Measurements from ENCODE around the gene TRIM22.
"Not testable (repeated sequence)": the region's sequence is repeated elsewhere in the genome, so short reads cannot be mapped to it uniquely, and the experiment has no call there.

TRIM22 gene, protein sequence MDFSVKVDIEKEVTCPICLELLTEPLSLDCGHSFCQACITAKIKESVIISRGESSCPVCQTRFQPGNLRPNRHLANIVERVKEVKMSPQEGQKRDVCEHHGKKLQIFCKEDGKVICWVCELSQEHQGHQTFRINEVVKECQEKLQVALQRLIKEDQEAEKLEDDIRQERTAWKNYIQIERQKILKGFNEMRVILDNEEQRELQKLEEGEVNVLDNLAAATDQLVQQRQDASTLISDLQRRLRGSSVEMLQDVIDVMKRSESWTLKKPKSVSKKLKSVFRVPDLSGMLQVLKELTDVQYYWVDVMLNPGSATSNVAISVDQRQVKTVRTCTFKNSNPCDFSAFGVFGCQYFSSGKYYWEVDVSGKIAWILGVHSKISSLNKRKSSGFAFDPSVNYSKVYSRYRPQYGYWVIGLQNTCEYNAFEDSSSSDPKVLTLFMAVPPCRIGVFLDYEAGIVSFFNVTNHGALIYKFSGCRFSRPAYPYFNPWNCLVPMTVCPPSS

DNA sequence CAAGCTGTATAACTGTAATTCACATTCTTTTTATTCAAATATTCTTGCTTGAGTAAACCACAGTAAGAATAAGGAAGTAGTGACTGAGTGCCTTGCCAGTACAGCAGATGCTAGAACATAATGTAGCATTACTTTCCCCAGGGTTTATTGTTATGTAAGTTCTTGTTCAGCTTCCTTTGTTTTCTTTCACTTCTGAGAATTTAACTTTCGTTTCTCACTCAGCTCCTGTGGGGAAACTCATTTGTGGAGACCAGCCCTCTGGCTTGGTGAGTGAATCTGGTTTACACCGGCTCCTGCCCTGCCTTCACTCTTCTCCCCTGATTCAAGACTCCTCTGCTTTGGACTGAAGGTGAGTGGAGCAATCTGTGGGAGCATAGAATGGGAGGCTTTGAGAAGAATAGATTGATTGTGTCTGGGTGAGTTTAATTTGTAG, at the start of gene TRIM22:
Gene TRIM22, plus strand, starts transcription at position 240 of the 433 bp plus-strand sequence. CDS start 6,443 bp downstream, outside the sequence.
- no peak for DNase-seq

DNA sequence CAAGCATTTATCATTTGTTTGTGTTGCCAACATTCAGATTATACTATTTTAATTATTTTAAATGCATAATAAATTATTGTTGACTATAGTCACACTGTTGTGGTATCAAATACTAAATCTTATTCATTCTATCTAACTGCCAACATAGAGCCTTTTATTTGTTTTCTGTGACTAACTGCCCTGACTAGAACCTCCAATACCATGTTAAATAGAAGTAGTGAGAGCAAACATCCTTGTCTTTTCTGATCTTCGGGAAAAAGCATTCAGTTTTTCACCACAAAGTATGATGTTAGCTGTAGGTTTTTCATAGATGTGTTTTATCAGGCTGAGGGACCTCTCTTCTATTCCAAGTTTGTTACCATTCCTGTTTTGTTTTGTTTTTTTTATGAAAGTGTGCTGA, 49.6 kb upstream of the TRIM22 start:
- DNase-seq = no peak

DNA sequence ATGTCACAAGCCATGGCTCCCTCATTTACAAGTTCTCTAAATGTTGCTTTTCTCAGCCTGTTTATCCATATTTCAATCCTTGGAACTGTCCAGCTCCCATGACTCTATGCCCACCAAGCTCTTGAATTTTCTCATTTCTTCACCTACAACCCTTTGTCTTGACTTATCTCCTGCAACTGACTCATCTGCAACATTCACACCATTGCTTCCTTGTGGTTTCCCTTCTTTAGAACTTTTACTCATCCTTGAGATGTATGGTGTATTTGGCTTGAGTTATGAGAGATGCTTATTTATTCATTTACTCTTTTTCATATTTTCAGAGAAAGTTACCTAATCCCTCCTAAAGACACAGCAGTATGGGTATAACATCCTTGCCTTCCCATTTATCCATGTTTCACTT, 46.0 kb upstream of the TRIM22 start:
- no peak for DNase-seq

DNA sequence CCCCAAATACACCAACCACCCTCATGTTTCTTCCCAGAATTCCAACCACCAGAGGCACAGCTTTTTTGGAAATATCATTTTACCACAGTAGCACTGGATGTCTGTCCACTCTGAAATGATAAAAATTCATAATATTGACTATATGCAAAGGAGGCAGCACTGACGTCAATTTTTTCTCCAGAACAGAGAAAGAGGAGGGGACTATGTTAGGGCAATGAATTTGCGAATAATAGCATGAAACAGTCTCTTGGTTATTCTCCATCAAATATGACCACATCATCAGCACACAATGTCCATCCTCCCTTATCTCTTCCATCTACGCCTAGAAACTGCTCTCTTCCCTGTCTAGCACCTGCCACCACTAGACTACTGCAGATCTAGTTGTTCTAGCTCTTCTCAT, 43.5 kb upstream of the TRIM22 start:
- DNase-seq = no peak

DNA sequence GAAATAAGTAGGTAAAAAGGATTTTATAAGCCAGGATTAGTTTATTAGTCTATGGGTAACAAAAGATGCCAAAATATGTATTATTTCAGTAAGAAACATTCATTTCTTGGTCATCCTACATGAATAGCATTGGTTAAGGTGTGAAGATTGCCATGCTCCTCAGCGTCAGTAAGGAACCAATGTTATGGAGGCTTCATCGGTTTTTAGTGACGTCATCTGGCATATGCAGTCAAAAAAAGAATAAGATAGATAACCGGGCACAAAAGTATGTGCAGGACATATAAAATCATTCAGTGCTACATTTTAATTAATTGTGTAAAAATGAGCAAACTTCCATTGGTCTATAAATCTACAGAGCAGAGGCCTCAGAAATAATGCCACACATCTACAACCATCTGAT, 34.1 kb upstream of the TRIM22 start:
- DNase-seq = no peak

DNA sequence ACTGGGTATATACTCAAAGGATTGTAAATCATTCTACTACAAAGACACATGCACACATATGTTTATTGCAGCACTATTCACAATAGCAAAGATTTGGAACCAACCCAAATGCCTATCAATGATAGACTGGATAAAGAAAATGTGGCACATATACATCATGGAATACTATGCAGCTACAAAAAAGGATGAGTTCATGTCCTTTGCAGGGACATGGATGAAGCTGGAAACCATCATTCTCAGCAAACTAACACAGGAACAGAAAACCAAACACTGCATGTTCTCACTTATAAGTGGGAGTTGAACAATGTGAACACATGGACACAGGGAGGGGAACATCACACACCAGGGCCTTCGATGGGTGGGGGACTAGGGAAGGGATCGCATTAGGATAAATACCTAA, 32.6 kb upstream of the TRIM22 start:
- not testable (repeated sequence) for DNase-seq

DNA sequence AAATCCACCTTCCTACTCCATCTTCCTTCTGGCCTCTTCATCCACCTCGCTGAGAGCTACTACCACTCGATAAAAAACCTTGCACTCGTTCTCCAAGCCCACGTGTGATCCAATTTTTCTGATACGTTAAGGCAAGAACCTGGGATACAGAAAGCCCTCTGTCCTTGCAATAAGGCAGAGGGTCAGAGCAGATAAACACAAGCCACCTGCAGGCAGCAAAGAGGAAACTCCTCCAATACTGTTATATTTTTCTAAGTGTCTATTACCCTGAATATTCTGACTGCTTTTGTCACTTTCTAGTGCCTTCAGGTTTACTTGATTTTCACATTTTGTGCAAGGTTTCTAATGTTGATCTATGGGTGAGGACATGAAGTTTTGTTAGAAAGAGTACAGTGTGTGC, 31.3 kb upstream of the TRIM22 start:
- no peak for DNase-seq

DNA sequence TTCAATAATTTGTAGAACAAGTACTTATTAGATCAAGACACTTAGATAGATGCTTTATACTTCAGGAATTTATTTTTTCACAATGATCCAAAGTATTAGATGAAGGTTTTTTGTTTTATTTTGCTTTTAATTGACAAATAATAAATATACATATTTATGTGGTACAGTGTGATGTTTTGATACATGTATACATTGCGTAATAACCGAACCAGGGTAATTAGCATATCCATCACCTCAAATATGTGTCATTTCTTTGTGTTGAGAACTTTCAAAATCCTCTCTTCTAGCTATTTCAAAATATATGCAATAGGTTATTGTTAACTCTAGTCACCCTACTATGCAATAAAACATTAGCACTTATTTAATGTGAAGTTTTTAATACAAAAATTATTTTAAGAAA, 26.1 kb upstream of the TRIM22 start:
- DNase-seq = no peak

DNA sequence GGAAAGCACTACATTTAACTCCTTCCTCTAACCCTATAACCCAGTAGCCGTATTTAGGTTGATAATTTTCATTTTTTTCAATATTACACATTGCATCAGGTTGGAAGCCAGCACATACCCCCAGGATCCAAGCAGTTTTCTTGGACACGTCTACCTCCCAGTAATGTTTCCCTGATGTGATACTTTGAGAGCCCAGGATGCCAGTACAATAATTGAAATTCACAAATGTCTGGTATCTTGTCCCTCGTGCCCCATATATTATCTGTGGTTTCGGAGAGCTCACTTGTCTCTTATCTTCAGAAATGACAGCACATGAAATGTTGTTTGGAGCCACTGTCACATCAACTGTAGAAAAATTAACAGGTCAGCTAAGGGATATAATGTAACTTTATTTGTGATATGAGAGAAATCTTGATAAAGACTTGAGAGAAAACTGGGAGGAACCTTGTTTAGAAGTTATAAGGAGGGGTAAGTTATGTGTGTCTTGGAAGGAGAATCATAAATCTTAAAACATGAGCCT, 24.5 kb upstream of the TRIM22 start:
- DNase-seq = no peak

DNA sequence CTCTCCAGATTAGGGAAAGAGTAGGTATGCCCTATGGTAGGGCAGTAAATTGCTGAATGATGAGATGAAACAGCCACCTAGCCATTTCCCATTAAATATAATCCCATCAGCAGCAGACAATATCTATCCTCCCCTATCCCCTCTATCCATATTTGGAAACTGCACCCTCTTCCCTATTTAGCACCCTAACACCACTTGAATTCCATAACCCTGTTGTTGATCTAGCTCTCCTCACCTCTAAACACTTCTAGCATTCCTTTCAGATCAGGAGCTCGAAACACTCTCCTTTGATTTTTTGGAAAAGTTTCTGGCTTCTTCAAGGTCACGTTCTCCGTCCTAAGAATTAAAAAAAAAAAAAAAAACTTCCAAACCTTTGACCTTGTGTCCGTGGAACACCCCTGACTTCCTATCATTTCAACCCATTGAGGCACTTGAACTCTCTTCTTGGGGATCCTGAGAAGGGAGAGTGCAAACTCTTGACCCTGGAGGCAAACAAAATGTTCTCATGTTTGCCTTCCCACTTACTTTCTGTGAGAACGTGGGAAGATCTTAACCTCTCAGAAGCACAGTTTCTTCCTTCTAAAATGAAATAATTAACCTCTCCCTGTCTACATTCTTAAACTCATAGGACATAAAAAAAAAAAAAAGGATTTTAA, 23.7 kb upstream of the TRIM22 start:
- no peak for DNase-seq

DNA sequence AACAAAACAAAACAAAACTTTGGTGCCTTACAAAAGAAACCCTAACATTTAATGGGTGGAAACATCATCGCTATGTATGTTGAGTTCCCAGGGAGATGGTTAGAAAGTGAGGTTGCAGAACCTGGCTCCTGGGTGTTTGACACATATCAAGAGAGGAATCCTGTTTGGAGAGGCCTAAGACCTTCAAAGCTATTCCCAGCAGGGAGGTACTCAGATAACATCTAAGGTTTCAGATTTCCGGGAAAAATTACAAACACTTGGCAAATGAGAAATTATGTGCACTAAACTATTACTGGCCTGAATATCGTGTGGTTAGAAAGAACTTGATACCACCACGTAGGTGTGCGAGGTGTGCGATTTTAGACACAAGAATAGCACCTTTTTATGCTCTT, 23.2 kb upstream of the TRIM22 start:
- DNase-seq = no peak

DNA sequence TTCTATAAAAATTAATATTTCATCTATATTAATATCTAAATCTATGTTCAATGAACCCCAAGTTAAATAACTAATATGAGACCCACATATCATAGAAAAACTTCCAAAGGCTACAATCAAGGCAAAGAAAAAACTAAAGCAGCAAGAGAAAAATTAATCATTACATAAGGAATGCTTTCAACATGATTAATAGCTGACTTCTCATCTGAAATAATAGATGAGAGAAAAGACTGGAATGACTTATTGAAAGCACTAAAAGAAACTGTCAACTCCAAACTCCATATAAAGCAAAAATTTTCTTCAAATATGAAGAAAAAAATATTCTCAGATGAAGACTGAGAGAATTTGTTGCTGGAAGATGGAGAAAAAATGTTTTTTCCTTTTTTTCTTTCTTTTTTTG, 17.8 kb upstream of the TRIM22 start:
- no peak for DNase-seq

DNA sequence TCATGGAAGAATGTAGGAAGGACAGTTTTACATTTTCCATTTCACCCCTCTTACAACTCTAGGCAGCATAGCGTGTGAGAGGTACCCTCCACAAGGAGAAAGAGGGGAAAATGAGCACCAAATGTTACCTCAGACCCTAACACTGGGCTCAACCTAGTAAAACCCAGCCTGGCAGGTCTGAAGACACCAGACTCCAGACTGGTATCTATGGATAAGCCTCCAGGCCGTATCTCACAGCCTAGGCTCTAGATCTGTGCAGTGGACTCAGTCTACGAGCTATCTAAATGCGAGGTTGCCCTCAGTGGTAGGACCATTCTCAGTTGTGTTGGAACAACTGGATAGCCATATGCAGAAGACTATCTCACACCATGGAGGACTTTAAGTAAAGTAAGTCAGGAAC, 15.2 kb upstream of the TRIM22 start:
- DNase-seq = no peak

DNA sequence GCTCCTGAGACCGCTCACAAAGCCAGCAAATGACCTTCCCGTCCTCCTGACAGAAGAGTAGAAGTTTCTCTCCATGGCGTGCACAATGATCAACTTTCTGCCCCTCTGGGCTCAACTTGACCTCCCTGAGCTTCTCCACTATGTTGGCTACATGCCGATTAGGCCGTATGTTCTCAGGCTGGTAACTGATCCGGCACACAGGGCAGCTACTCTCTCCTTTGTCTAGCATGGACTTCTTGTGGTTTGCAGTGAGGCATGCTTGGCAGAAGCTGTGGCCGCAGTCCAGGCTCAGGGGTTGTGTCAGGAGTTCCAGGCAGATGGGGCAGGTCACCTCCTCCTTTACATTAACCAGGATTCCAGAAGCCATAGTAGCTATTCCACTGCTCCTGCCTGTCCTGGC, 9.8 kb upstream of the TRIM22 start:
- no peak for DNase-seq

DNA sequence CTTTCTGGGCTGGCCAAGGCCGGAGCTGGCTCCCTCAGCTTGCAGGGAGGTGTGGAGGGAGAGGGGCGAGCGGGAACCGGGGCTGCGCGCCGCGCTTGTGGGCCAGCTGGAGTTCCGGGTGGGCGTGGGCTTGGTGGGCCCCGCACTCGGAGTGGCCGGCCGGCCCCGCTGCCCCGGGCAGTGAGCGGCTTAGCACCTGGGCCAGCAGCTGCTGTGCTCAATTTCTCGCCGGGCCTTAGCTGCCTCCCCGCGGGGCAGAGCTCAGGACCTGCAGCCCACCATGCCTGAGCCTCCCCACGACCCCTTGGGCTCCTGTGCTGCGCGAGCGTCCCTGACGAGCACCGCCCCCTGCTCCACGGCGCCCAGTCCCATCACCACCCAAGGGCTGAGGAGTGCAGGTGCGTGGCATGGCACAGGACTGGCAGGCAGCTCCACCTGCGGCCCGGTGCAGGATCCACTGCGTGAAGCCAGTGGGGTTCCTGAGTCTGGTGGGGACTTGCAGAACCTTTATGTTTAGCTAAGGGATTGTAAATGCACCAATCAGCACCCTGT, 6.6 kb upstream of the TRIM22 start:
- not testable (repeated sequence) for DNase-seq

DNA sequence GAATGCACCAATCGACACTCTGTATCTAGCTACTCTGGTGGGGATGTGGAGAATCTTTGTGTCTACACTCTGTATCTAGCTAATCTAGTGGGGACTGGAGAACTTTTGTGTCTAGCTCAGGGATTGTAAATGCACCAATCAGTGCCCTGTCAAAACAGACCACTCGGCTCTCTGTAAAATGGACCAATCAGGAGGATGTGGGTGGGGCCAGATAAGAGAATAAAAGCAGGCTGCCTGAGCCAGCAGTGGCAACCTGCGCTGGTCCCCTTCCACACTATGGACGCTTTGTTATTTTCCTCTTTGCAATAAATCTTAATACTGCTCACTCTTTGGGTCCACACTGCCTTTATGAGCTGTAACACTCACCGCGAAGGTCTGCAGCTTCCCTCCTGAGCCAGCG, 6.0 kb upstream of the TRIM22 start:
- not testable (repeated sequence) for DNase-seq

DNA sequence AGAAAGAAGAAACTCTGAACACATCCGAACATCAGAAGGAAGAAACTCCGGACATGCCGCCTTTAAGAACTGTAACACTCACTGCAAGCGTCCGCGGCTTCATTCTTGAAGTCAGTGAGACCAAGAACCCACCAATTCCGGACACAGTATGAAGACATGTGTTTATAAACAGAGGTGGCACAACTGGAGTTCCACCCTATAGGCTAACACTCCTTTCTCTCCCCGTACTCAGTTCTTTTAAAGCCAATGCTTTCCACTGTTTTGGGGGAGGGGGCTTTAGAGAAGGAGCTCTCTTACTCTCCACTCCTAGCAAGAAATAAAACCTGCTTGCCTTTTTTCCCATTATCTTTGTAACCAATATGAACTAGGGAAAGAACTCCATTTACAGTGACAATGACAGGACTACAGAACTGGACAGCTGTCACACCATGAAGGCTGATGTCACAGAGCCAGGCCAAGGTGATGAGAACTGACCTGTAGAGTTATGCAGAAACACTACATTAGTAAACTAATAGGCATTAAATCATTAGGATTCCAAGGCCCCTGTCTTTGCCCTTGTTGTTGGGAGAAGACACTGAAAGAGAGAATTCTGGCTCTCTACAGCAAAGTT, 5.4 kb upstream of the TRIM22 start:
- DNase-seq = no peak

DNA sequence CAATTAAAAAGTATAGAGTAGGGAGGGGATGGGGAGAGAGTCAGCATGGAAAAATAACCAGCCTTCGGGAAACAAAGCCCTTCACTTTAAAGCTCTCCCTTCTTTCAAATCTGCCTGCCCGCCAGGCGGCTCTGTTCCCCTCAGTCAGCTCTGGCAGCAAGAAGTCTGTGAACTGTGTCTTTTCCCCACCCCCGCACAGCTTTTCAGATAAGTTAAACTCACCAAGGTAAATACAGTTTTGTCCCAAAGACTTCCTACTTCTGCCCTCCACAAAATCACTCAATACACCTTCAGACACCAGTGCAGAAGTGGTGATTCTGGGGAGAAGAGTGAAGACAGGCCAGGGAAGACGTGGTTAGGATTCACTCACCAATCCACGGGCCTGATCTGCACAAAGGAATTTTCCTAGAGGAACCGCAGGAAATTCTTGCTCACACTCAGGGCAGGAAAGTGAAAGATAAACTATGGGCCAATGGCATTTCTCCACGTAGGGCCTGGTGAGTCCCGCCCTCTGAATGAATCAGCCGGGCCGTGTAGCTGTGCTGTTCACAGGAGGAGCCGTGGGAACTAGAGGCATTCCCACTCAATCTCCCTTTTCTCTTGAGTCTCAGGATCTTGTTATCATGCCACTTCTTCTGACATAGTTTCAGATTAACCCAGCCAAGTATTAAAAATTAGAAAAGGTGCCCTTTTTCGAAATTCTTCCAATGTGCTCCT, 4.8 kb upstream of the TRIM22 start, which contains the start of gene TRIM5:
Gene TRIM5, minus strand, starts transcription at position 429 of the 717 bp plus-strand sequence. CDS start 4,897 bp downstream, outside the sequence.
- DNase-seq = no peak

DNA sequence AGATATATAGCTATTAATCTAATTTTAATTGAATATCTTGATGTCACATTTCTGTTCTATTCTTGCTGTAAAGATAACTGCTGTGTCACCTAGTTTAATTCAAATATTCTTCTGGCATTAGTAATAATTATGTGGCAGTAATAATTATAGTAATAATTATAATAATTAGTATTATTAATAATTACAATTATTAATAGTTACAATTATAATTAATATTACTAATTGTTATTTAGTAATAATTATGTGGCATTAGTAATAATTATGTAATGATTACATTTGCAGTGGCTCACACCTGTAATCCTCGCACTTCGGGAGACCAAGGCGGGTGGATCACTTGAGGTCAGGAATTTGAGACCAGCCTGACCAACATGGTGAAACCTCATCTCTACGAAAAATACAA, 3.2 kb upstream of the TRIM22 start:
- no peak for DNase-seq

DNA sequence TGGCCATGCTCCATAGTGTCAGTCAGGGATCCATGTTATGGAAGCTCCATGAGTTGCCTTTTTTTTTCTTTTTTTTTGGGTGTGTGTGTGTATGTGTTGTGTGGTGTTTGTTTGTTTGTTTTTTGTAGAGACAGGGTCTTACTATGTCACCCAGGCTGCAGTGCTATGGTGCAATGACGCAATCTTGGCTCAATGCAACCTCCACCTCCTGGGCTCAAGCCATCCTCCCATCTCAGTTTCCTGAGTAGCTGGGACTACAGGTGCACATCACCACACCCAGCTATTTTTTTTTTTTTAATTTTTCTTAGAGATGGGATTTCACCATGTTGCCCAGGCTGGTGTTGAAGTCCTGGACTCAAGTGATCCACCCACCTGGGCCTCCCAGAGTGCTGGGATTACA, 1.1 kb upstream of the TRIM22 start:
- DNase-seq = no peak

DNA sequence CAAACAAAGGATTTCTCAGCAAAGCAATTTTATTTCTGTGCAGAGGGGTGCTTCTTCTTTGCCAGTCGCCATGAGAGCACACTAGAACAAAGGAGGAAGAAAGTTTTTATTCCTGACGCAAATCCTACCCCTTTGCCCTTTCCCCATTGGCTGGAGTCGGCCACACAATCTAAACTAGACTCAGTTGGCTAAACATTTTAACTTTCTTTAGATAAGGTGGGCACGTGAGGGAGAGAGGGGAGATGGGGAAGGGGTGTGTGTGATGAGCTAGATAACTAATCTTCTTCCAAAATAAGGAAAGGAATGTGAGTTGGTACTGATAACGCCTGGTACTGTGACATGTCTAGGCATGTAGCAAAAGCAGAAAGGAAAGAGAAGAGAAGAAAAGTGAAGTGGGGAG, 626 bp downstream of the TRIM22 start:
- DNase-seq = no peak

DNA sequence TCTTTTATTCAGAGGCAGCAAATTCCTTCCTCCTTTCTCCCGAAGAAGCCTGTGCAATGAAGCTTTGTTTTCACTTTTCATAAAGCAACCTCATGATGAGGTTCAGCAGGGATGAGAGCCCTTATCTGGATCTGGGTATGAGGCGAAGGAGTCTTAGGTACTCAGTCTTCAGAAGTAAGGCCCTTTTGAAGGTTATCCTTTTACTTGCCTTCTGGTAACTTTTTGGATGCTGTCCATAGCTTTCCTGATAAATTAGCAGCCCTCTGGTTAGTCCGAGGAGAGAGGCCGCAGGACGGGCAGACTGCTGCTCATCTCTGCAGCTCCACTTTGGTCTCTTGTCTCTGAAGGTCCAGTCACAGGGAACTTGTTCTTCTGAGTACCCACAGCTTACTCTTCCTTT, 1.1 kb downstream of the TRIM22 start:
- no peak for DNase-seq
